ENCODE measurements around the gene TBC1D14. TPM values are rescaled to one million over a fixed set of nuclear protein-coding genes. Genes with fewer than 3 reads are reported as not detected.
A peak's percentile ranks its signal among the peaks of the same experiment; 100 is the strongest.

TBC1D14 gene
- total RNA-seq, 1 experiment from 2014 or later: 58.4 TPM

- in situ Hi-C loops (cut with HindIII; ENCODE audit: low sequenced_read_pairs): loop anchor here (5.0 kb wide), 1 partner anchor 35 kb away; no protein-coding TSS in a partner anchor
- DNase-seq (ENCODE audit: low spot score): no peak
Measured at GRCh38 chr4:7021930-7022664, 112.5 kb downstream of the TBC1D14 start.

DNA sequence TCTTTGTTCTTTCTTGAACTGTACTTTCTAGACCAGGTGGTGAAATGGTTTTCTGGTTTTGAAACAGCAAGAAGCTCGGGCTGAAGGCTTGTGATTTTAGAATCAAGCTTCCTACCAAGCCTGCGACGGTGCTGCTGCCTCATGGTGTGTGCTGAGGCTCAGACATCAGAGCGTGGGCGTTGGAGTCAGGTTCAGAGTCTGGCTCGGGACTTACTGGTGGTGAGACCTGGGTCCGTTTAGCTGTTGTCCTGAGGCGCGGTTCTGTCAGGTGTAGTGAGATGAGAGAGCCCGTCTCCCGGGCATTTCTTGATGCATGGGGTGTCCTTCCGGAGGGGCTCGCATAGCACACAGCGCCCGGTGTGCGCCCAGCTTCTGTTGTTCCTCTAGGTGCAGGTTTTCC, 113.9 kb downstream of the TBC1D14 start:
- no peak for DNase-seq (ENCODE audit: low spot score)

GRCh38 chr4:7023901-7024300, 114.3 kb downstream of the TBC1D14 start:
- no peak for DNase-seq (ENCODE audit: low spot score)
- in situ Hi-C loops (cut with HindIII; ENCODE audit: low sequenced_read_pairs): loop anchor here (5.0 kb wide), 1 partner anchor 37 kb away; no protein-coding TSS in a partner anchor

More for the DNA sequence above, 113.9 kb downstream of the TBC1D14 start:
- in situ Hi-C loops (cut with HindIII; ENCODE audit: low sequenced_read_pairs): loop anchor here (5.0 kb wide), 1 partner anchor 36 kb away; no protein-coding TSS in a partner anchor

DNA sequence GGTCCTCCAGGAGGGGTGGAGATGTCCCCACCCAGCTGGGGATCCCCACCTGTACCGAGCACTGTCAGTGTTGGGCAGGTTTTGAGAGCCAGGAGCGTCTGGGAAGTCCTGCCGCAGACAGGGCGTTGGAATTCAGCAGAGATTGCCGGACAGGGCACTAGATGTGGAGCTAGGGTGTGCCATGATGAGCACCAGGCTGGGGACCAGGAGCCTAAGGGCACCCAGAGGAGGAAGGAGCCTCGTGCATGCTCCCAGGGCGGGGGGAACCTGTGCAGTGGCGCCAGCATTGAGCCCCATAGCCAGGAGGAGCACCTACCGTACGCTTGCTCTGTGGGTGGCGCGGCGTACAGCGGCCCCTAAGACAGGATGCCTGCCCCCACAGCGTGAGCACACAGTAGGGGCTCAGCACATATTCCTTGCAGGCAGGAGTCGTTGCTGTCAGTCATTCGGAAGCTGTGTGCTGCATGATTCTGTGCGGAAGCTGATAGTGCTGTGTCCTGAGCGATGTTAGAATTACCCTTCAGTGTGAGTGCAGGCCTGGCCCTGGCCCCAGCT, 114.8 kb downstream of the TBC1D14 start:
- DNase-seq (ENCODE audit: low spot score): no peak

GRCh38 chr4:7025040-7025602, 115.5 kb downstream of the TBC1D14 start:
- in situ Hi-C loops (cut with HindIII; ENCODE audit: low sequenced_read_pairs): no loop called here
- DNase-seq (ENCODE audit: low spot score): no peak

More for the DNA sequence above, 114.8 kb downstream of the TBC1D14 start:
- in situ Hi-C loops (cut with HindIII; ENCODE audit: low sequenced_read_pairs): loop anchor here (5.0 kb wide), 1 partner anchor 37 kb away; no protein-coding TSS in a partner anchor

DNA sequence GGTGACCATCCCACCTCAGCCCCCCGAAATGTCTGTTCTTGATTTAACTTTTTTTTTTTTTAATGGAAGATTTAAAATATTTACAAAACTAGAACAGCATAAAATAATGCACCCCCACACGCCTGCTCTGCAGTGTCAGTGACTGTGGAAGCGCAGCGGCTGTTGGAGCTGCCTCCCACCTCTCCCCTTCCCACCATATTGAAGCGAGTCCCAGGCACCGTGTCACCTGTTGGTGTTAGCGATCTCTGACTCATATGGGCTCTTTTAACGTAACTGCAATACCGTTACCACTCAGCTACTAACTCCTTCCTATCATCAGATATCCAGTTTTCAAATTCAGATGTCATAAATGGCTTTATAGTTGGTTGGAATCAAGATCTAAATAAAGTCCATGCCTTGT, 116.5 kb downstream of the TBC1D14 start:
- DNase-seq (ENCODE audit: low spot score): no peak
- in situ Hi-C loops (cut with HindIII; ENCODE audit: low sequenced_read_pairs): no loop called here

- in situ Hi-C loops (cut with HindIII; ENCODE audit: low sequenced_read_pairs): no loop called here
- DNase-seq (ENCODE audit: low spot score): no peak
Measured at GRCh38 chr4:7027284-7027683, 117.7 kb downstream of the TBC1D14 start.

DNA sequence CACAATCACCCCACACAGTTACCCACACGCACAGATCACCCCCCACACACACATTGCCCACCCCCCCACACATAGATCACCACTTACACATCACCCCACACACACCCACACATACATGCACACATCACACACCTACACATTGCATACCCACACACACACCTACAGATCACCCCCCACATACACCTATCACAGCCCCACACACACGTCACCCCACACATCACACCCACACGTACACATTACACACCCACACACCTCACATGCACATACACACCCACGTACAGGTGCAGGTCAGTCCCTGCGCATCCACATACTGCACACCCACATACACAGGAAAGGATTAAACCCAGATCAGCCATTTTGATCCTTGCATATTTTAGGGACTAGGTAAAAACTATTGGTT, 118.3 kb downstream of the TBC1D14 start:
- in situ Hi-C loops (cut with HindIII; ENCODE audit: low sequenced_read_pairs): no loop called here
- no peak for DNase-seq (ENCODE audit: low spot score)

DNA sequence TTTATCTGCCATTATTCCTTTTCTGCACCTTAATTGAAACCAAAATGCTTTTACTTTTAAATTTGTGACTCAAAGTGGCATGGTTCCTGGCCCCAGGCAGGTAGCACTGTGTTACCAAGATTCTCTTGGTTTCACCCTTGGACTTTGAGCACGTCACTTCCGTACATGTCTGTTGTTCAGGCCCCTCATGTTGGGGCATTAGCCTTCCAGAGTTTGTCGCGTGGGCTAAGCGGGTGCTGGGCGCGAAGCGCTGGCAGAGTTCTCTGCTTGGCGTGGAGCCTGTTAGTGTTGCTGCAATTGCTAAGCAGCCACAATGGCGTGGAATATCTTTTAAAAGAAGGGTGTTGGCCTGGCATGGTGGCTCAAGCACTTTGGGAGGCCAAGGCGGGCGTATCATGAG, 119.6 kb downstream of the TBC1D14 start:
- in situ Hi-C loops (cut with HindIII; ENCODE audit: low sequenced_read_pairs): no loop called here
- no peak for DNase-seq (ENCODE audit: low spot score)

- DNase-seq (ENCODE audit: low spot score): no peak
- in situ Hi-C loops (cut with HindIII; ENCODE audit: low sequenced_read_pairs): no loop called here
Measured at GRCh38 chr4:7029921-7030320, 120.3 kb downstream of the TBC1D14 start.

- no peak for DNase-seq (ENCODE audit: low spot score)
- in situ Hi-C loops (cut with HindIII; ENCODE audit: low sequenced_read_pairs): no loop called here
Measured at GRCh38 chr4:7030856-7031255, 121.2 kb downstream of the TBC1D14 start.

- in situ Hi-C loops (cut with HindIII; ENCODE audit: low sequenced_read_pairs): no loop called here
- no peak for DNase-seq (ENCODE audit: low spot score)
Measured at GRCh38 chr4:7031558-7032449, 122.2 kb downstream of the TBC1D14 start.

- no peak for DNase-seq (ENCODE audit: low spot score)
- in situ Hi-C loops (cut with HindIII; ENCODE audit: low sequenced_read_pairs): no loop called here
Measured at GRCh38 chr4:7032596-7032995, 123.0 kb downstream of the TBC1D14 start.

GRCh38 chr4:7034262-7035081, 124.8 kb downstream of the TBC1D14 start:
- DNase-seq (ENCODE audit: low spot score): no peak
- in situ Hi-C loops (cut with HindIII; ENCODE audit: low sequenced_read_pairs): no loop called here

DNA sequence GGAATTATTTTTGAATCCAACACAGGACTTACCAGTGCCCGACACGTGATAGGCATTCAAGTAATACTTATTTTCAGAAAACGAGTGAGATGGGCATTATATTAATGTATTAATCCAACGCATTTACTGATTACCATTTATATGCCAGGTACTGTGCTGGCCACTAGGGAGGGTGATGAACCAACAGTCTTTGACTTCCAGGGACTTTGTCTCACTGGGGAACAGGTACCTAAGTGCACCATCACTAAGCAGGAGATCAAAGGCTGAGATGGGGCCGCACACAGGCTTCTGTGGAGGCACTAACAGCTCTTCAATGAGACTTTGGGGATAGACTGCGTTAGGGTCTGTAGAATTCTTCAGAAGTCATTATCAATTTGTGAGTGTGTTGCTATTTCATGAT, 127.8 kb downstream of the TBC1D14 start:
- no peak for DNase-seq (ENCODE audit: low spot score)
- in situ Hi-C loops (cut with HindIII; ENCODE audit: low sequenced_read_pairs): no loop called here

- DNase-seq (ENCODE audit: low spot score): no peak
- in situ Hi-C loops (cut with HindIII; ENCODE audit: low sequenced_read_pairs): no loop called here
Measured at GRCh38 chr4:7040765-7041164, 131.1 kb downstream of the TBC1D14 start.

DNA sequence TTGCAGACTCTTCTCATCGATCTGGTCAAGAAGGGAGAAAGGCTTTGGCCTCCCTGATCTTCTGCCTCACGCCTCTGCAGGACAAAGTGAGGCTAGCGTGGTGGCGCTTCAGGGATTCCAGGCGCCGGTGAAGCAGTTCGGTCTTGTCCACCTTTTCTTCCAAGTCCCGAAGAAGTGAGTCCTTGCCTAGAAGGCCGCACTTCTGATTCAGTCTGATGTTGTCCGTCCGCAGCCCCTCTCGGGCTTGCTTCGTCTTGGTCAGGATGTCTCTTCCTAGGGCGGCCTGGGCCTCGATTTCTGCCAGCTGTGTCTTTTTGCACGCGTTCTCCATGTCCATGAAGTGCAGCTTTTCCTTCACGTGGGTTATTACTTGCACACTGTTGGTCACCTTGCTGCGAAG, 131.6 kb downstream of the TBC1D14 start:
- no peak for DNase-seq (ENCODE audit: low spot score)
- in situ Hi-C loops (cut with HindIII; ENCODE audit: low sequenced_read_pairs): no loop called here

DNA sequence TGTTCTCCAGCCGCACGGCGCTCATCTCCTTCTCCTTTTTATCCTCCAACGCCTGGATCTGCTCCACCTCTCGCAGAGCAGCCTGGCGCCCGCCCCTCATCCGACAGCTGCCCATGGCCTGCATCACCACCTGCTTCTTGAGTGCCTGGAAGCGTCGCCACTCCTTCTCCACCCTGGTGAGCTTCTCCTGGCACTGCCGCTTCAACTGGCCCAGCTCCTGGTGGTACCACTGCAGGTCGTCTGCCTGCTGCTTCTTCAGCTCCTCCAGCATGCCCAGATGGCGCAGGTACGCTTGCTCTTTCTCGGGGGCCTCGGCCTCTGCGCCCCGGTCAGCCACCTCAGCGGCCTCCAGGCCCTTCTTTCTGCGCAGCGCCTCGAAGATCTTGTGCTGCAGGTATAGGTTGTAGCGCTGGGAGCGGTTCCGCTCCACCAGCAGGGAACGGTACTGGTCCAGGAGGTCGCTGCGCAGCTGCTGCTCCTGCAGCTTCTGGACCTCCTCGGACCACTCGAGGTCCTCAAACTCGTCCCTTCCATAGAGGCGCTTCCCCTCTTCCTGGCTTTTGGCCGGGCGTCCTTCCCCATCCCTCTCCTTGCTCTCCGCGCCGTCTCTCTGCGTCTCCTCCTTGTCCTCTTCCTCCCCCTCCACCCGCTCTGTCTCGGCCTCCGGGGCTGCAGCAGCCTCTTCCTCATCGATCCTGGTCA, 132.3 kb downstream of the TBC1D14 start:
- in situ Hi-C loops (cut with HindIII; ENCODE audit: low sequenced_read_pairs): no loop called here
- peak; percentile 72 for DNase-seq (ENCODE audit: low spot score)

All from G401 (cell line).